Kidney epithelial cell (primary cell): ENCODE data around the gene VTI1A. TPM values are rescaled to one million over a fixed set of nuclear protein-coding genes. Genes with fewer than 3 reads are reported as not detected.

Source experiments
- DNase-seq: peaks from one replicate; pipeline ENCODE4 v3.0.0-alpha.2; 2010; ENCODE audit warnings: low read depth
- H3K27me3 ChIP-seq: 2 replicates; pipeline ENCODE4 v1.6.0; 2011; ENCODE audit warnings: low read length; ENCODE audit not compliant: control insufficient read depth, insufficient read depth
- H3K36me3 ChIP-seq: 2 replicates; pipeline ENCODE4 v1.5.1; 2011; ENCODE audit warnings: low read length; ENCODE audit not compliant: control insufficient read depth, insufficient read depth
- H3K4me3 ChIP-seq: 2 replicates; pipeline ENCODE4 v1.5.1; 2011; ENCODE audit warnings: low read depth, mild to moderate bottlenecking, control low read depth, low read length
- total RNA-seq: library from RNA; depleted of rRNA; stranded (reverse); fragments of >200 nt; gene quantifications from 2 replicates; pipeline ENCODE4 v1.2.3, GENCODE V29; 2015
- TF ChIP-seq, protein P1 (sequence below): IDR thresholded peaks from 2 replicates; pipeline ENCODE4 v1.5.1; 2011; ENCODE audit warnings: mild to moderate bottlenecking, moderate library complexity, low read length, control low read depth, inconsistent platforms; ENCODE audit not compliant: insufficient read depth, poor library complexity, severe bottlenecking

VTI1A gene
- total RNA-seq, 1 donor from 2014 or later: 45.7 TPM

DNA sequence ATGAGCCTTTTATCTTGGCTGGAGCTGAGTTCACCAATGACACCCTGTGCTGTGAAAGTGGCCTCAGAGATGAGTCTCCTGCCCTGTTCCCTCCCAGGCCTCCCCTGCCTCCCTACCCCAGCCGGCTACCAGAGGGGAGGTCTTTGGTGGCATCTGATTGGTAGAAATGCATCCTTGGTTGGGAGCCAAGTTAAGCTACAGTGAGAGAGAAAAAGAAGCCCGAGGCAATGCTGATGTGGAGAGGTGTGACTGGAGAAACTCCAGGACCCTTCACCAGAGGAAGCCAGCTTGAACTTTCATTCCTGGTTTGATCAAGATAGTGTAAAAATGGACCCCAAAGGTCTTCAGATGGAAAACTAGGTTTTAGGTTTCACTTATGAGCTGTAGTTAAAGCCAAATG lies 311.9 kb downstream of the VTI1A start:
- Histone ChIP-seq H3K4me3 (no peak overlapping the region), H3K36me3 (no peaks in the 10 kb centered on the region), H3K27me3 (no peaks in the 10 kb centered on the region)
- no peak for DNase-seq
- TF ChIP-seq, protein P1, sequence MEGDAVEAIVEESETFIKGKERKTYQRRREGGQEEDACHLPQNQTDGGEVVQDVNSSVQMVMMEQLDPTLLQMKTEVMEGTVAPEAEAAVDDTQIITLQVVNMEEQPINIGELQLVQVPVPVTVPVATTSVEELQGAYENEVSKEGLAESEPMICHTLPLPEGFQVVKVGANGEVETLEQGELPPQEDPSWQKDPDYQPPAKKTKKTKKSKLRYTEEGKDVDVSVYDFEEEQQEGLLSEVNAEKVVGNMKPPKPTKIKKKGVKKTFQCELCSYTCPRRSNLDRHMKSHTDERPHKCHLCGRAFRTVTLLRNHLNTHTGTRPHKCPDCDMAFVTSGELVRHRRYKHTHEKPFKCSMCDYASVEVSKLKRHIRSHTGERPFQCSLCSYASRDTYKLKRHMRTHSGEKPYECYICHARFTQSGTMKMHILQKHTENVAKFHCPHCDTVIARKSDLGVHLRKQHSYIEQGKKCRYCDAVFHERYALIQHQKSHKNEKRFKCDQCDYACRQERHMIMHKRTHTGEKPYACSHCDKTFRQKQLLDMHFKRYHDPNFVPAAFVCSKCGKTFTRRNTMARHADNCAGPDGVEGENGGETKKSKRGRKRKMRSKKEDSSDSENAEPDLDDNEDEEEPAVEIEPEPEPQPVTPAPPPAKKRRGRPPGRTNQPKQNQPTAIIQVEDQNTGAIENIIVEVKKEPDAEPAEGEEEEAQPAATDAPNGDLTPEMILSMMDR: no peak

DNA sequence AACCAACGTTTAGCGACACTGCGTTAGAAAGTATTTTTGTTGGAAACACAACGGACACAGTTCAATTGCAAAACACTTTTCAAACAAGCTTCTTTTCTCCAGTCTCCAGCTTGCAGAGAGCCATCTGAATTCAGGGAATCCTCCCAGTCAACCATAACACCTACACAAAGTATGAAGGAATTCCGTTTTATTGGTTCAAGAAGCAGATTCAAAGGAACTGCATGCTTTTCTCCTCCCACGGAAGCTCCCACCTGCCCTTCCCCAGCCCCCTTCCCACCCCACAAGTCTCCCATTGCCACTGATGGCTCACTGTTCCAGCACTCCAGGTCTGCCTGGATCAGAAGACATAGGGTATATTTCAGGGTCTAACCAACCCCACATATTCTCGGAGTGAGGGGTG lies 312.5 kb downstream of the VTI1A start:
- TF ChIP-seq, protein P1: no peak
- no peak for DNase-seq
- H3K27me3 ChIP-seq: no peaks in the 10 kb centered on the region
- no peaks in the 10 kb centered on the region for H3K36me3 ChIP-seq
- no peak overlapping the region for H3K4me3 ChIP-seq

GRCh38 chr10:112761256-112761655 lies 314.2 kb downstream of the VTI1A start:
- Histone ChIP-seq H3K36me3 (no peaks in the 10 kb centered on the region), H3K4me3 (no peak overlapping the region), H3K27me3 (no peaks in the 10 kb centered on the region)
- no peak for DNase-seq
- TF ChIP-seq, protein P1: no peak

DNA sequence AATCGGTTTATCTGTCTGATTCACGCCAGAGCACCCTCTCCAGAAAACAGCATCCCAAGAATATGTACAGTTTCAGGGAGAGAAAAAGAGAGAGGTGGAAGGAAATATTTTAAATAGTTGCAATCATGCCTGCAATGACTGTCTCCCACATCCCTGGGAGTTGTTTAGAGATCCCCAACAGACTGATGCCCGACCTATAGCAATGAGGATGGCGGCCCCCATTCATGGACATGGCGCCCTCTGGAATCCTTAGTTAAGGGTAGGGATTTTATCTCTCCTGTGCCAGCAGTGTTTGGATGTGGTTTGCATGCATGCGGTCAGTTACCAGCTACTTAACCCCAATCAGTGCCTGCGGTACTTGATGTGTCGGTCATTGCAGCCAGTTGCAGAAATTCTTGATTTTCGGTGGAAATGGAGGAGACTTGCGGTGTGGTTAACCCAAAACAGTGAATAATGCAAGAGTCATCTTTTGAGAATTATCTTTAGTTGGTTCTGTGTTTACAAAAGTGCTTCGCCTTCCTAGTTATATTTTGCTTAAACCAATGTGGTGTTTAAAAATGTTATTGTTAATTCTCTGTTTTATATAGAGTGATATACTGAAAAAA lies 317.0 kb downstream of the VTI1A start:
- H3K27me3 ChIP-seq: no peaks in the 10 kb centered on the region
- TF ChIP-seq, protein P1: no peak
- no peaks in the 10 kb centered on the region for H3K36me3 ChIP-seq
- no peak for DNase-seq
- H3K4me3 ChIP-seq: no peak overlapping the region

DNA sequence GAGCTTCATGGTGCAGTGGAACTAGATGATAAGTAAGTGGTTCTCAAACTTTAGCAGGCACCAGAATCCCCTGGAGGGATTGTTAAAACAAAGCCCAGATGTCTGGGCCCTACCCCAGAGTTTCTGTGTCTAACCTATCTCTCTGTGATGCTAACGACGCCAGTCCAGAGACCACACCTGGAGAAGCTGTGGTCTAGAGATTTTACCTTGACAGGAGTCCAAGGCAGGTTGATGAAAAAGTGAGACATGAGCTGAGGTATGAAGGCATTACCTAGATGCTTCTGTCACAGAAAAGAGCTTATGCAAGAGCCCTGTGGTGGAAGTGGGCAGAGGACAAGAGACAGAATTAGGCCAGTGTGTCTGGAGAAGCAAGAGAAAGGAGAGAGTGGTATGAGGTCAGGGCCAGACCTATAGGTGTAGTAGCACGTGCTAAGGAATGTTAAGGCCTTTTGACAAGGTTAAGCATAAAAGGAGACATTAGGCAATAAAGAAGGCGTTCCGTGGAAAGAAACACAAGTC lies 318.8 kb downstream of the VTI1A start:
- TF ChIP-seq, protein P1: no peak
- DNase-seq: no peak
- Histone ChIP-seq H3K4me3 (no peak overlapping the region), H3K27me3 (no peaks in the 10 kb centered on the region), H3K36me3 (no peaks in the 10 kb centered on the region)

GRCh38 chr10:112766636-112767035 lies 319.6 kb downstream of the VTI1A start:
- Histone ChIP-seq H3K4me3 (no peak overlapping the region), H3K36me3 (no peaks in the 10 kb centered on the region), H3K27me3 (no peaks in the 10 kb centered on the region)
- no peak for DNase-seq
- TF ChIP-seq, protein P1: no peak
